IMR-90 (cell line): ENCODE results near the gene CABCOCO1. TPM values are rescaled to one million over a fixed set of nuclear protein-coding genes. Genes with fewer than 3 reads are reported as not detected.

ENCODE experiments used
- ATAC-seq: fragments of 200-7000 bp; cut with Tn5 transposase; 2 replicates; pipeline ENCODE4 v1.9.1; 2020; ENCODE audit warnings: low read depth, mild to moderate bottlenecking, moderate library complexity
- BruUV-seq: library from RNA; stranded (reverse); fragments of 400-500 nt; replicated peaks from 2 replicates; lab custom pipeline; 2021; lab: Mats Ljungman, UMichigan
- CTCF ChIA-PET: fragments of 300-600 bp; formaldehyde crosslinking; extraction: SDS; loops from one replicate; lab custom pipeline; 2021; ENCODE audit warnings: antibody characterized with exemption; lab: Yijun Ruan, JAX
- POLR2A ChIA-PET: fragments of 300-600 bp; sonication (Branson Sonifier 250); formaldehyde crosslinking; loops from one replicate; lab custom pipeline; 2022; ENCODE audit warnings: antibody characterized with exemption; ENCODE audit not compliant: unreplicated experiment; lab: Charles Lee
- DNase-seq: peaks from one replicate; pipeline ENCODE4 v3.0.0; 2013
- H2AFZ ChIP-seq: replicated peaks from 2 replicates; pipeline ENCODE3; 2013; ENCODE audit warnings: low read length, mild to moderate bottlenecking; ENCODE audit not compliant: poor library complexity
- H2AK5ac ChIP-seq: 2 replicates; pipeline ENCODE4 v1.6.1; 2013; ENCODE audit warnings: low read depth, low read length, inconsistent platforms
- H2AK9ac ChIP-seq: replicated peaks from 2 replicates; pipeline ENCODE3; 2013; ENCODE audit warnings: mild to moderate bottlenecking, low read depth, low read length, moderate library complexity; ENCODE audit not compliant: poor library complexity
- H2BK120ac ChIP-seq: 2 replicates; pipeline ENCODE4 v1.6.1; 2013; ENCODE audit warnings: low read depth, low read length, inconsistent platforms
- H2BK15ac ChIP-seq: 3 replicates; pipeline ENCODE4 v1.6.1; 2013; ENCODE audit warnings: low read depth, low read length, inconsistent platforms
- H2BK20ac ChIP-seq: 2 replicates; pipeline ENCODE4 v1.6.1; 2013; ENCODE audit warnings: low read depth, mild to moderate bottlenecking, inconsistent platforms, low read length, moderate library complexity
- H2BK5ac ChIP-seq: 2 replicates; pipeline ENCODE4 v1.6.1; 2013; ENCODE audit warnings: mild to moderate bottlenecking, low read depth, low read length, inconsistent platforms; ENCODE audit not compliant: poor library complexity, severe bottlenecking
- H3K14ac ChIP-seq: replicated peaks from 2 replicates; pipeline ENCODE4 v1.6.1; 2013; ENCODE audit warnings: low read depth, low read length, inconsistent platforms
- H3K18ac ChIP-seq: 2 replicates; pipeline ENCODE4 v1.6.1; 2013; ENCODE audit warnings: low read depth, low read length, control low read depth
- H3K23ac ChIP-seq: 2 replicates; pipeline ENCODE4 v1.6.1; 2013; ENCODE audit warnings: low read depth, low read length, inconsistent platforms
- H3K27ac ChIP-seq: 2 replicates; pipeline ENCODE4 v1.5.1; 2013; ENCODE audit warnings: mild to moderate bottlenecking, control low read depth, low read length; ENCODE audit not compliant: insufficient read depth
- H3K27me3 ChIP-seq: 2 replicates; pipeline ENCODE4 v1.6.1; 2013; ENCODE audit warnings: low read length; ENCODE audit not compliant: control insufficient read depth, insufficient read depth
- H3K36me3 ChIP-seq: 2 replicates; pipeline ENCODE4 v1.6.1; 2013; ENCODE audit warnings: low read length, mixed read lengths; ENCODE audit not compliant: control insufficient read depth, insufficient read depth
- H3K4ac ChIP-seq: 2 replicates; pipeline ENCODE4 v1.6.1; 2013; ENCODE audit warnings: low read depth, low read length, inconsistent platforms
- H3K4me1 ChIP-seq: 2 replicates; pipeline ENCODE4 v1.6.1; 2013; ENCODE audit warnings: low read length, mixed read lengths; ENCODE audit not compliant: control insufficient read depth, insufficient read depth
- H3K4me2 ChIP-seq: 2 replicates; pipeline ENCODE4 v1.6.1; 2013; ENCODE audit warnings: low read depth, mild to moderate bottlenecking, control low read depth, low read length, moderate library complexity
- H3K4me3 ChIP-seq: 2 replicates; pipeline ENCODE4 v1.5.1; 2013; ENCODE audit warnings: low read depth, mild to moderate bottlenecking, control low read depth, low read length, moderate library complexity; ENCODE audit not compliant: insufficient read depth
- H3K56ac ChIP-seq: 2 replicates; pipeline ENCODE4 v1.6.1; 2013; ENCODE audit warnings: low read length, inconsistent platforms; ENCODE audit not compliant: insufficient read depth; ENCODE audit errors: extremely low read depth
- H3K79me1 ChIP-seq, 2 experiments: 2 replicates each; pipeline ENCODE4 v1.6.1; 2013; ENCODE audit warnings: low read length in 2 of 2, inconsistent platforms in 1 of 2, low read depth in 1 of 2
- H3K9ac ChIP-seq: 2 replicates; pipeline ENCODE4 v1.6.1; 2013; ENCODE audit warnings: low read depth, low read length, control low read depth
- H3K9me1 ChIP-seq: 2 replicates; pipeline ENCODE4 v1.6.1; 2013; ENCODE audit warnings: low read length, inconsistent platforms; ENCODE audit not compliant: insufficient read depth
- H3K9me3 ChIP-seq: 2 replicates; pipeline ENCODE4 v1.6.1; 2013; ENCODE audit warnings: low read length; ENCODE audit not compliant: control insufficient read depth, insufficient read depth
- H4K20me1 ChIP-seq: 2 replicates; pipeline ENCODE4 v1.6.1; 2013; ENCODE audit warnings: low read length, inconsistent platforms; ENCODE audit not compliant: insufficient read depth
- H4K5ac ChIP-seq: 2 replicates; pipeline ENCODE4 v1.6.1; 2013; ENCODE audit warnings: mild to moderate bottlenecking, low read depth, low read length, control low read depth
- H4K8ac ChIP-seq, 2 experiments: 2 replicates each; pipeline ENCODE4 v1.6.1; 2013; ENCODE audit warnings: low read depth in 2 of 2, low read length in 2 of 2, control low read depth in 1 of 2, inconsistent platforms in 1 of 2
- H4K91ac ChIP-seq: 2 replicates; pipeline ENCODE4 v1.6.1; 2013; ENCODE audit warnings: low read depth, low read length, inconsistent platforms; ENCODE audit not compliant: insufficient read depth
- BHLHE40 ChIP-seq: fragments of 150-350 bp; IDR thresholded peaks from 2 replicates; pipeline ENCODE4 v1.6.1; 2016; ENCODE audit warnings: mild to moderate bottlenecking, low read depth, low read length
- CEBPB ChIP-seq: IDR thresholded peaks from 2 replicates; pipeline ENCODE4 v1.6.1; 2012; ENCODE audit warnings: low read depth, low read length, improper control_type of control experiment
- CHD1 ChIP-seq: IDR thresholded peaks from 2 replicates; pipeline ENCODE4 v1.6.1; 2012; ENCODE audit warnings: low read depth, low read length, improper control_type of control experiment
- CTCF ChIP-seq: conservative IDR thresholded peaks from 2 replicates; pipeline ENCODE4 v1.5.1; 2012; ENCODE audit warnings: mild to moderate bottlenecking, low read depth, low read length, improper control_type of control experiment
- ELK1 ChIP-seq: fragments of 150-350 bp; IDR thresholded peaks from 2 replicates; pipeline ENCODE4 v1.6.1; 2016; ENCODE audit warnings: low read depth, mild to moderate bottlenecking, low read length, moderate library complexity, borderline replicate concordance
- FOS ChIP-seq: fragments of 150-350 bp; IDR thresholded peaks from 2 replicates; pipeline ENCODE4 v1.6.1; 2016; ENCODE audit warnings: low read depth, low read length
- MAFK ChIP-seq: IDR thresholded peaks from 2 replicates; pipeline ENCODE4 v1.6.1; 2012; ENCODE audit warnings: low read depth, low read length, improper control_type of control experiment
- MAZ ChIP-seq: IDR thresholded peaks from 2 replicates; pipeline ENCODE4 v1.6.1; 2012; ENCODE audit warnings: low read depth, mild to moderate bottlenecking, low read length, improper control_type of control experiment, moderate library complexity, borderline replicate concordance
- MXI1 ChIP-seq: IDR thresholded peaks from 2 replicates; pipeline ENCODE4 v1.6.1; 2012; ENCODE audit warnings: low read depth, mild to moderate bottlenecking, low read length, moderate library complexity, borderline replicate concordance
- NFE2L2 ChIP-seq: fragments of 150-350 bp; IDR thresholded peaks from 2 replicates; pipeline ENCODE4 v1.6.1; 2016; ENCODE audit warnings: low read depth, mild to moderate bottlenecking, low read length
- POLR2A ChIP-seq: IDR thresholded peaks from 2 replicates; pipeline ENCODE4 v1.6.1; 2012; ENCODE audit warnings: mild to moderate bottlenecking, low read depth, low read length
- RAD21 ChIP-seq: IDR thresholded peaks from 2 replicates; pipeline ENCODE4 v1.6.1; 2012; ENCODE audit warnings: low read length, improper control_type of control experiment
- RCOR1 ChIP-seq: IDR thresholded peaks from 2 replicates; pipeline ENCODE4 v1.6.1; 2012; ENCODE audit warnings: mild to moderate bottlenecking, low read length, improper control_type of control experiment; ENCODE audit not compliant: insufficient replicate concordance
- RFX5 ChIP-seq: IDR thresholded peaks from 2 replicates; pipeline ENCODE4 v1.8.0; 2012; ENCODE audit warnings: low read depth, mild to moderate bottlenecking, low read length, moderate library complexity
- SMC3 ChIP-seq: fragments of 150-350 bp; IDR thresholded peaks from 2 replicates; pipeline ENCODE4 v1.6.1; 2016; ENCODE audit warnings: low read depth, mild to moderate bottlenecking, antibody characterized with exemption, low read length, moderate library complexity
- USF2 ChIP-seq: fragments of 150-350 bp; IDR thresholded peaks from 2 replicates; pipeline ENCODE4 v1.6.1; 2017; ENCODE audit warnings: mild to moderate bottlenecking, antibody characterized with exemption, low read length, low read depth
- WGBS, 2 experiments: methylation state at CpG; one replicate each; pipeline versions ENCODE4 v1.1.5 to v1.1.7; 2013; ENCODE audit warnings: missing lambda C conversion rate in 2 of 2; ENCODE audit not compliant: insufficient read length in 1 of 2; ENCODE audit errors: extremely low coverage in 2 of 2; 5-methylcytosine and 5-hydroxymethylcytosine counted together
- dilution Hi-C: fragments of 300-500 bp; cut with HindIII; formaldehyde crosslinking; loops from one replicate; pipeline ENCODE4 v1.14.3; 2018; ENCODE audit warnings: low sequenced_read_pairs; ENCODE audit not compliant: unreplicated experiment
- in situ Hi-C: fragments of 300-500 bp; cut with MboI; formaldehyde crosslinking; loops from 3 replicates; pipeline ENCODE4 v1.14.3; 2019; ENCODE audit warnings: low sequenced_read_pairs, inconsistent platforms, mixed read lengths
- intact Hi-C: fragments of 100-400 bp; cut with micrococcal nuclease; formaldehyde crosslinking; loops from 2 replicates; pipeline ENCODE4 v1.10.0; 2022
- polyA plus RNA-seq, 3 experiments: library from polyadenylated mRNA; depleted of rRNA; stranded (reverse); fragments of >200 nt; gene quantifications; 2 replicates each; pipeline ENCODE4 v1.2.3, GENCODE V29; 2012; ENCODE audit warnings: low replicate concordance in 1 of 3
- total RNA-seq: library from RNA; depleted of rRNA; stranded (reverse); fragments of >200 nt; gene quantifications from 2 replicates; pipeline ENCODE4 v1.2.3, GENCODE V29; 2012

CABCOCO1 gene
- total and polyA plus RNA-seq, 2 of the 4 experiments (the other 2 are of a cell fraction): 0.18 to 0.31 TPM

GRCh38 chr10:61640856-61641255 lies 21.9 kb upstream of the CABCOCO1 start:
- Histone ChIP-seq H2AK5ac (no peak overlapping the region), H4K8ac (no peak overlapping the region), H3K4me2 (no peak overlapping the region), H3K14ac (no peak overlapping the region), H3K9ac (no peak overlapping the region), H2BK20ac (no peak overlapping the region), H2AFZ (no peak overlapping the region), H3K56ac (no peak overlapping the region), H2BK5ac (no peak overlapping the region), H3K23ac (no peak overlapping the region), H3K9me3 (no peaks in the 10 kb centered on the region), H2BK120ac (no peak overlapping the region), H3K4ac (no peak overlapping the region), H4K5ac (no peak overlapping the region), H3K36me3 (no peaks in the 10 kb centered on the region), H3K27me3 (no peaks in the 10 kb centered on the region), H2AK9ac (no peak overlapping the region), H3K79me1 (no peaks in the 10 kb centered on the region), H3K4me1 (peaks cover 6% of the 10 kb centered on the region; the same call in 1 of the 2 replicates), H4K20me1 (no peaks in the 10 kb centered on the region), H3K18ac (no peak overlapping the region), H3K9me1 (no peaks in the 10 kb centered on the region), H4K91ac (no peak overlapping the region), H2BK15ac (no peak overlapping the region), H3K4me3 (no peak overlapping the region), H3K27ac (no peak overlapping the region)
- in situ Hi-C loops (no loop called here), intact Hi-C loops (no loop called here), dilution Hi-C loops (no loop called here)
- BruUV-seq: no TSS peak
- TF ChIP-seq MAFK (no peak), ELK1 (no peak), RCOR1 (no peak), CEBPB (no peak), CHD1 (no peak), MXI1 (no peak), FOS (no peak), CTCF (no peak), SMC3 (no peak), POLR2A (no peak), USF2 (no peak), RFX5 (no peak), RAD21 (no peak), MAZ (no peak), BHLHE40 (no peak), NFE2L2 (no peak)
- ChIA-PET CTCF (no interaction called here), POLR2A (interaction anchor here (0.6 kb wide), 1 partner anchor 11 kb away, joined by 3 read pairs; no protein-coding TSS in a partner anchor)
- ATAC-seq (no peak), DNase-seq (no peak)
- no CpG with 5 or more reads among the region's 3 CpGs for WGBS, 2 experiments
